KMS-11 (cell line): ENCODE data around the gene GLT1D1.

ENCODE experiments used
- H2AFZ ChIP-seq: fragments of 200-600 bp; sonication (generic); 2 replicates; pipeline ENCODE4 v1.6.1; 2016; ENCODE audit warnings: antibody characterized with exemption, mixed run types, low read depth
- H3K27ac ChIP-seq: fragments of 200-600 bp; sonication (generic); 2 replicates; pipeline ENCODE4 v1.6.1; 2016; ENCODE audit warnings: mild to moderate bottlenecking, mixed run types
- H3K27me3 ChIP-seq: fragments of 200-600 bp; sonication (generic); 2 replicates; pipeline ENCODE4 v1.6.1; 2017; ENCODE audit warnings: mild to moderate bottlenecking, low read depth, mixed run types, moderate library complexity; ENCODE audit not compliant: insufficient read depth
- H3K36me3 ChIP-seq: fragments of 200-600 bp; sonication (generic); 2 replicates; pipeline ENCODE4 v1.6.1; 2017; ENCODE audit warnings: mild to moderate bottlenecking, mixed run types; ENCODE audit not compliant: insufficient read depth
- H3K4me1 ChIP-seq: fragments of 200-600 bp; sonication (generic); 2 replicates; pipeline ENCODE4 v1.6.1; 2016; ENCODE audit warnings: mild to moderate bottlenecking, low read depth, mixed run types; ENCODE audit not compliant: poor library complexity, severe bottlenecking
- H3K4me2 ChIP-seq: fragments of 200-600 bp; sonication (generic); 2 replicates; pipeline ENCODE4 v1.7.0; 2016; ENCODE audit warnings: mild to moderate bottlenecking, mixed run types
- H3K4me3 ChIP-seq: fragments of 200-600 bp; sonication (generic); IDR thresholded peaks from 2 replicates; pipeline ENCODE4 v1.6.1; 2017; ENCODE audit warnings: low read depth, low read length, mixed read lengths; ENCODE audit not compliant: insufficient read depth
- H3K79me2 ChIP-seq: fragments of 200-600 bp; sonication (generic); 2 replicates; pipeline ENCODE4 v1.6.1; 2016; ENCODE audit warnings: low read depth, mixed run types; ENCODE audit not compliant: insufficient read depth
- H3K9ac ChIP-seq: fragments of 200-600 bp; sonication (generic); 2 replicates; pipeline ENCODE4 v1.6.1; 2016; ENCODE audit warnings: mild to moderate bottlenecking, mixed run types
- H4K20me1 ChIP-seq: fragments of 200-600 bp; sonication (generic); 2 replicates; pipeline ENCODE4 v1.6.1; 2016; ENCODE audit warnings: mild to moderate bottlenecking, mixed run types; ENCODE audit not compliant: insufficient read depth
- CTCF ChIP-seq: fragments of 200-600 bp; sonication (generic); conservative IDR thresholded peaks from 2 replicates; pipeline ENCODE4 v1.6.1; 2017; ENCODE audit warnings: low read depth, mild to moderate bottlenecking, antibody characterized with exemption, low read length, moderate library complexity, mixed read lengths

The GLT1D1 gene

GRCh38 chr12:128905003-128905544 is 51.8 kb downstream of the GLT1D1 start:
- Histone ChIP-seq H3K27ac (no peak overlapping the region), H4K20me1 (no peaks in the 10 kb centered on the region), H3K27me3 (no peaks in the 10 kb centered on the region), H3K4me2 (no peak overlapping the region), H3K9ac (no peak overlapping the region), H2AFZ (no peak overlapping the region), H3K79me2 (no peaks in the 10 kb centered on the region), H3K4me3 (no peak overlapping the region), H3K4me1 (no peaks in the 10 kb centered on the region), H3K36me3 (no peaks in the 10 kb centered on the region)
- no peak for TF ChIP-seq CTCF

- Histone ChIP-seq H3K4me1 (no peaks in the 10 kb centered on the region), H4K20me1 (no peaks in the 10 kb centered on the region), H3K36me3 (no peaks in the 10 kb centered on the region), H3K27me3 (no peaks in the 10 kb centered on the region), H3K9ac (no peak overlapping the region), H2AFZ (no peak overlapping the region), H3K4me2 (no peak overlapping the region), H3K4me3 (no peak overlapping the region), H3K27ac (no peak overlapping the region), H3K79me2 (no peaks in the 10 kb centered on the region)
- TF ChIP-seq CTCF = no peak
Observed at GRCh38 chr12:128906485-128907137, 53.3 kb downstream of the GLT1D1 start.

- Histone ChIP-seq H3K27me3 (no peaks in the 10 kb centered on the region), H3K36me3 (no peaks in the 10 kb centered on the region), H3K79me2 (no peaks in the 10 kb centered on the region), H3K9ac (no peak overlapping the region), H3K4me3 (no peak overlapping the region), H3K4me1 (no peaks in the 10 kb centered on the region), H4K20me1 (no peaks in the 10 kb centered on the region), H3K27ac (no peak overlapping the region), H2AFZ (no peak overlapping the region), H3K4me2 (no peak overlapping the region)
- TF ChIP-seq CTCF = no peak
Observed at GRCh38 chr12:128908254-128908653, 55.0 kb downstream of the GLT1D1 start.

GRCh38 chr12:128909653-128910052 is 56.4 kb downstream of the GLT1D1 start:
- Histone ChIP-seq H3K4me2 (no peak overlapping the region), H3K36me3 (no peaks in the 10 kb centered on the region), H3K79me2 (no peaks in the 10 kb centered on the region), H3K27me3 (no peaks in the 10 kb centered on the region), H3K9ac (no peak overlapping the region), H3K4me3 (no peak overlapping the region), H2AFZ (no peak overlapping the region), H4K20me1 (no peaks in the 10 kb centered on the region), H3K4me1 (peaks cover 7% of the 10 kb centered on the region), H3K27ac (no peak overlapping the region)
- TF ChIP-seq CTCF = no peak
